GM21515 (cell line): ENCODE data around the gene AWAT1.
"Not testable (repeated sequence)": the region's sequence is repeated elsewhere in the genome, so short reads cannot be mapped to it uniquely, and the experiment has no call there.

Experiments
- ATAC-seq: cut with Tn5 transposase; IDR thresholded peaks from one replicate; pipeline ENCODE4 v1.9.1; 2021; ENCODE audit not compliant: unreplicated experiment

AWAT1 gene

DNA sequence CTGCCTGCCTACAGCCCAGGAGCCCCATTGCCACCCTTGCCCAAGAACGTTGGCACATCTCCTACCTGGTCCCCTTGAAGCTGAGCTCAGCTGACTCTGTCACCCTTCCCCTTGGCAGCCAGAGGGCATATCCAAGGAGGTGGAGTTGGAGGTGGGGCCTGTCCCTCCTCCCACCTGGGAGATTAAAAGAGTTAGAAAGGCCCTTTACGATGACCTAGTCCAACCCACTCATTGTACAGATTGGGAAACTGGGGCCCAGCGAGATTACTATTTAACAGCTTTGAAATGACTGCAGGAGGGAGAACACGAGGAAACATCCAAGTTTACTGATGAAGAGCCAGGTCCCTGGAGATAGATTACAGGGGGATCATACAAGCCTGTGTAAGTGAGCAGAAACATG lies 25.6 kb downstream of the AWAT1 start, which contains the start of gene P2RY4:
Gene P2RY4, minus strand, starts transcription at position 101 of the 400 bp plus-strand sequence. CDS start 580 bp downstream, outside the sequence.
- ATAC-seq, result no peak

DNA sequence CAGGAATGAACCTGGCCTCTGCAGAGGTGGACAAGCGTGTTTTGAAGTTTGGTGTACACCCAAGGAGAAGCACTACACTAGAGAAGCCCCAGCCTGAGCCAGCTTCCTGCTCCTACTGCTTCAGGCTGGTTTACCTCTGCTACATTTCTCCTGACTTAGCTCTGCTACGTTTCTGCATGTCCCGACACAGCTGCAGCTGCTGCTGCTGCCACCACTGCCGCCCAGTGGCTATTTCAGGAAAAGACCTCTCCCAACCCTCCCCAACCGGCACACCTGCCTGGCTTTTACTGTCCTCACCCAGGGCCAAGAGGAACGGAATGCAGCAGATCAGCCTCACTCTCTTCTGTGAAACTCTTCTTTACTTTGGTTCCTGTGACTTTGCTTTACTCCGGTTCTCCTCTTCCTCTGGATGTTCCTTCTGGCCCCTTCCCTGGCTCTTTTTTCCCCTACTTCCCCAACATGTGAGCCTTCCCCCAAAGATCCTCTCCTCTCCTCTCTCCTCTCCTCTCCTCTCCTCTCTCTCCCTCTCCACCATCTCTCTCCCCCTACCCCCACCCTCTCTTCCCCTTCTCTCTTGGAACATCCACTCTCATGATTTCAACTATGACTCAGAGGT lies 28.6 kb downstream of the AWAT1 start:
- ATAC-seq, result peak; percentile 56

DNA sequence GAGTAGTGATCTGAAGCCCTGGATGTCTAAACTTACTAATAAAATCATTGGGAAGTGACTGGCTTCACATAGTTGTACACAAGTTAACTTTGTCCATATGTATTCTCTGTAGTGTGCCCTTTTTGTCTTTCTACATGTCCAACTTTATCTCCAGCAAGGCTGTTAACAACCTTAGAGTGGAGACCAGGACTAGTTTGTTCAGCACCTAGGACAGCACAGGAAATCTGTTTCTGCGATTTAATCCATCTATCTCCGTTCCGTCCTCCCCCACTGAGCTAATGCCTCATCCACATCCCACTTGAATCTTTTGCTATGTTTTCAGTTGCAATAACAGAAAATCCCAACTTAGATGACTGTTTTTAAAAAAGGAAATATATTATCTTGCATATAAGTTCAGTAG lies 30.3 kb downstream of the AWAT1 start:
- no peak for ATAC-seq

DNA sequence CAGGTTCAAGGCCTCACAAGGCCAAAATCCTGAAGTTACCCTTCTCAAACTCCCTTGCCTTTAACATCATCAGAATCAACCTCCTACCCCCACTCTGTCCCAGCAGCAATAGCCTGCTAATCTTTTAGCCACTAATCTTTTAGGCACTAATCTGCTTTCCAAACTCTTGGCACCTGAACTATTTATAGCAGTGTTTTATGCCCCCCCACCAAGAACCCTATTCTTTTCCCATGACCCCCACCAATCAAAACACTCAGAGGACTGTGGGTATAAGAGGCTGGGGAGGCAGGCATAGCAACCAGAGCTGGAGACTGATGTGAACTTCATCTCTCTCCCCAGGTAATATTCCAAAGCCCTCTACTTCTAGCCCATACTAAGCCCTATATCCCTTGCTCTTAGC lies 33.6 kb downstream of the AWAT1 start, which contains the start of gene ARR3:
Gene ARR3, plus strand, starts transcription at position 301 of the 400 bp plus-strand sequence. CDS start 1,052 bp downstream, outside the sequence.
- ATAC-seq, result no peak

DNA sequence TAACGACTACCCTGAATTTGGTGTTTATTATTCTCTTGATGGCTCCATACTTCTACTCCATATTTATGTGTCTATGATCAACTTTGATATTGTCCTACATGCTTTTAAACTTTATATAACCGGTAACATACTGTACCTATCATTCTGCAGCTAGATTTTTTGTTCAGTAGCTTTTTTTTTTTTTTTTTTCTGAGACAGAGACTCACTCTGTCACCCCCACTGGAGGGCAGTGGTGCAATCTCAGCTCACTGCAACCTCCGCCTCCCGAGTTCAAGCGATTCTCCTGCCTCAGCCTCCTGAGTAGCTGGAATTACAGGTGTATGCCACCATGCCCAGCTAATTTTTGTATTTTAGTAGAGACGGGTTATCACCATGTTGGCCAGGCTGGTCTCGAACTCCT lies 39.6 kb downstream of the AWAT1 start:
- ATAC-seq, result not testable (repeated sequence)

DNA sequence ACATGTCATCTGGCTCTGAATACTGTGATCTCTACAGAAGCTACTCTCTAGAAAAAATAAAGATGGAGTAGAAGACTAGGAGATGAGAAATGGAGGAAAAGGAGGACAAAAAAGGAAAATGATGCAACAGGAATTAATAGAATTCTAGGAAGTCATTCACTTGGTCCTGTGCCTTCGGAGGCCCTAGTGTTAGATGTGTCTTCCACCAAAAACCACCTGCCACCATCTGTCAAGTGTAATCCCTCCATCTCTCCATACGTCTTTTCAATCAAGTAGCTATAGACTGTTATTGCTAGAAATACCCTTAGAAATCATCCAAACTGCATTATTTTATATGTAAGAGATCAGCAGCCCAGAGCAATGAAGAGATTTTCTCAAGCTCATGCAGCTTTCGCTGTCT lies 44.6 kb downstream of the AWAT1 start:
- no peak for ATAC-seq

DNA sequence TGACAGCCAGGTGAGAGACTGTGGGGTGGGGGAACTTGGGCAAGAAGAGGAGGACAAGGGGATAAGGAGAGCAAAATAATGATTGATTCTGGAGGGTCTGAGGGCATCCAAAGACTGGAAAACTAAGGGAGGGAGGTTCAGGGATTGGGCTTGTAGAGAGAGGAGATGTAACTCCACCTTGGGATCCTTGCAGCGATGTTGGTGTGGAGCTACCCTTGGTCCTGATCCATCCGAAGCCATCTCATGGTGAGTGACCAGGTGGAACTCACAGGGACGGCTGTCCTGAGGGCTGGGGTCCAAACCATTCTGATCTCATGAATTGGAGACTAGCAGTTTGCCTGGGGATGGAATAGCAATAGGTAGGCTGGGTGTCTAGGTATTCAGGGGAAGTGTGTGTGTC lies 46.1 kb downstream of the AWAT1 start:
- no peak for ATAC-seq

DNA sequence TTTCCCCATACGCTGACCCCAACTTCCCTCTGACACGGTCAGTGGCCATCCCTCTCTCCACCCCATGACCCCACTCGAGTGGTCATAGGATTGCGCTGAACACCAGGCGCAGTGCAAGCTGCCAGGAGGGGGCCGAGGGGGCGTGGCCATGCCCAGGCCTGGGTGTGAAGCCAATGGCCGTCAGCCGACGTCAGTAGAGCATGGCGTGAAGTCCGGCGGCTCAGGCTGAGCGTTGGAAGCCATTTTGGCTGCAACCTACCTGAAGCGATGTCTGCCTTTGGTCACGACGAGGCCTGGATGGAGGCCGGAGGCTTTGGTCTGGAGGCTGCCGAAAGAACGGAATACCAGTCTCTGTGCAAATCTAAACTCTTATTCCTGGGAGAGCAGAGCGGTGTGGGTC lies 47.5 kb downstream of the AWAT1 start, which contains the start of gene RAB41:
Gene RAB41, plus strand, starts transcription at position 222 of the 400 bp plus-strand sequence. Its CDS starts 46 bp downstream, at position 268.
- no peak for ATAC-seq

DNA sequence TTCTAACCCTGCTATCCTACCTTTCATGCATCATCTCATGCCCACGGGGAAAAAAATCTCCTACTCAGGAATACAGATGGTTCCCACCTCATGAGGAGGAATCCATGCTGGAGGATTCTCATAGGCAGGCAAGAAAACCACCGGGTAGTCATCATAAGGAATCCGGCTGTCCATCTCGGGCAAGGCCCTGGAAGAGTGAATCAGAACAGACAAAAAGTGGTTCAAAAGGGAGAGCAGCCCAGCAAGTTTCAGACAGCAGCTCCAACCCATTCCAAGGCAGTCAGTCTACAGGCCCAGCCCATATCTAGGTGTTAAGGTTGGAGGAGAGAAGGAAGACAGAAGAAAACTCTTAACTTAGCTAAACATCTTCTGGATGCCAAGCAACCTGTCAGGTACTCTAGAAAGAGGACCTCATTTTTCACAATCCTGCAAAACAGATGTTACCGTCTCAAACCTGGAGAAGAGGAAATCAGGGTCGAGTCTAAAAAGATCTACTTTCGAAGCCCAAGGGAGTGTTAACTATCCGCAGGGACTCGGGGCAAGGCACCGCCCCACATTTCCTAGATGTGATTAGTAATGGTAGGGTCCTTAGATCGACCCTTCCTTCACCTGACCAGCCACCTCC lies 54.8 kb downstream of the AWAT1 start:
- ATAC-seq, result no peak
